WI38 (cell line): ENCODE measurements around the gene UBE2R2.

Experiments
- H3K4me3 ChIP-seq: 2 replicates; pipeline ENCODE4 v1.5.1; 2011; ENCODE audit warnings: low read depth, mild to moderate bottlenecking, control low read depth, low read length
- CTCF ChIP-seq: IDR thresholded peaks from 2 replicates; pipeline ENCODE4 v1.5.1; 2012; ENCODE audit warnings: low read depth, mild to moderate bottlenecking, control low read depth, low read length

Gene UBE2R2

GRCh38 chr9:33903157-33903780 lies 86.3 kb downstream of the UBE2R2 start:
- no peak for TF ChIP-seq CTCF
- no peak overlapping the region for H3K4me3 ChIP-seq

GRCh38 chr9:33905137-33905536 lies 88.2 kb downstream of the UBE2R2 start:
- no peak overlapping the region for H3K4me3 ChIP-seq
- no peak for TF ChIP-seq CTCF

- TF ChIP-seq CTCF = no peak
- no peak overlapping the region for H3K4me3 ChIP-seq
Measured at GRCh38 chr9:33906769-33907168, 89.8 kb downstream of the UBE2R2 start.

- TF ChIP-seq CTCF = no peak
- no peak overlapping the region for H3K4me3 ChIP-seq
Measured at GRCh38 chr9:33907347-33907746, 90.4 kb downstream of the UBE2R2 start.

- no peak for TF ChIP-seq CTCF
- H3K4me3 ChIP-seq = no peak overlapping the region
Measured at GRCh38 chr9:33908114-33908513, 91.2 kb downstream of the UBE2R2 start.

- H3K4me3 ChIP-seq = no peak overlapping the region
- TF ChIP-seq CTCF = no peak
Measured at GRCh38 chr9:33908749-33909148, 91.8 kb downstream of the UBE2R2 start.

- TF ChIP-seq CTCF = no peak
- H3K4me3 ChIP-seq = no peak overlapping the region
Measured at GRCh38 chr9:33913541-33913940, 96.6 kb downstream of the UBE2R2 start.
